Activated CD4-positive, alpha-beta T cell treated with anti-CD3 and anti-CD28 coated beads, Interleukin-2, amount 50 U/mL, for 48 hours (primary cell): ENCODE results near the gene CDC42EP2.

ENCODE experiments used
- DNase-seq, 2 experiments: peaks; one replicate each; pipeline ENCODE4 v3.0.0-alpha.2; 2020

CDC42EP2 gene, protein sequence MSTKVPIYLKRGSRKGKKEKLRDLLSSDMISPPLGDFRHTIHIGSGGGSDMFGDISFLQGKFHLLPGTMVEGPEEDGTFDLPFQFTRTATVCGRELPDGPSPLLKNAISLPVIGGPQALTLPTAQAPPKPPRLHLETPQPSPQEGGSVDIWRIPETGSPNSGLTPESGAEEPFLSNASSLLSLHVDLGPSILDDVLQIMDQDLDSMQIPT

DNA sequence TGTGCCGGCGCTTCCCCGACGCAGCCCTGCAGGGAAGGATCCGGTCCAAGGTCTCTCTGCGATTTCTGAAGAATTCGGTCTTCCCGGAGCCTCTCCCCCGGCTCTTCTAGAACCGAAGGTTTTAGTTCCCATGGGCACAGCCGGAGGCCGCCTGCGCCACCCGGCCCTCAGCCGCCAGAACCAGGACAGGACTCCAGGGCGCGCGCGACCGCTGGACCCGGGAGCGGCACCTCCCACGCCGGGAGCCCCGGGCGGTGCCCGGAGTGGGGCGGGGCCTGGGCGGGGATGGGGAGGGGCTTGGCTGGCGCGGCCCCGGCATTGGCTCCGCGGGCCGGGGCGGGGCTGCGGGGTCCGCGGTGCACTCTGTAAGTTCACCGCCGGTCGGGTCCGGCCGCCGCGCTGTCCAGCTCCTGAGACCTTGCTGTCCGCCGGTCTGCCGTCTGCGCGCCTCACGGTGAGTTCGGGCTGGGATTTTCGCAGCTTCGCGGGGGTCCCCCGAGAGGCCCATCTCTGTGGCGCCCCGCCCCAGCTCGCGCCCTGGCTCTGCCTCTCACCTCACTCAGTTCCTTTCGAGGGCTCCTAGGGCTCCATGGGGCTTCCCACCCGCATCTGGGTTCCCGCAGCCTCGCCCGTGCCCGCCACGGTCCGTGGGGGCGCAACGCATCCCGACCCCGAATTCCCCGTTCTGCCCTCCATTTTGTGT, at the start of gene CDC42EP2:
CDC42EP2 (plus strand) TSS at position 366 of the 703 bp plus-strand sequence. CDS start 6,033 bp downstream, outside the sequence.
- peak; percentile 82 to 84 for DNase-seq

DNA sequence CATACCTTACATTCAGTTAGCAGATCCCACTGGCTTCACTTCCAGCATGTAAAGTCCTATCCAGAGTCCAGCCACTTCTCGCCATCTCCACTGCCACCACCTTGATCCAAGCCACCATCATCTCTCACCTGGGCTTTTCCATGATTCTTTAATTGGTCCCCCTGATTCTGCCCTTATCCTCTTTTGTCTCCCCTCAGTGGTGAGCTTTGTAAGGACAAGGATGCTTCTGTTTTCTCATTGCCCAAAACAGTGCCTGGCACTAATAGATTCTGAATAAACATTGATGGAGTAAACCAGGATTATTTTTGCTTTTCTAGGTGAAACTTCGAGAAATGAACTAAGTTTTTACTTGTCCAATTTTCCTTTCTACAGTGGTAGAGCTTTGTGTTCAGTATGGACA, 48.5 kb upstream of the CDC42EP2 start:
- DNase-seq, result no peak

DNA sequence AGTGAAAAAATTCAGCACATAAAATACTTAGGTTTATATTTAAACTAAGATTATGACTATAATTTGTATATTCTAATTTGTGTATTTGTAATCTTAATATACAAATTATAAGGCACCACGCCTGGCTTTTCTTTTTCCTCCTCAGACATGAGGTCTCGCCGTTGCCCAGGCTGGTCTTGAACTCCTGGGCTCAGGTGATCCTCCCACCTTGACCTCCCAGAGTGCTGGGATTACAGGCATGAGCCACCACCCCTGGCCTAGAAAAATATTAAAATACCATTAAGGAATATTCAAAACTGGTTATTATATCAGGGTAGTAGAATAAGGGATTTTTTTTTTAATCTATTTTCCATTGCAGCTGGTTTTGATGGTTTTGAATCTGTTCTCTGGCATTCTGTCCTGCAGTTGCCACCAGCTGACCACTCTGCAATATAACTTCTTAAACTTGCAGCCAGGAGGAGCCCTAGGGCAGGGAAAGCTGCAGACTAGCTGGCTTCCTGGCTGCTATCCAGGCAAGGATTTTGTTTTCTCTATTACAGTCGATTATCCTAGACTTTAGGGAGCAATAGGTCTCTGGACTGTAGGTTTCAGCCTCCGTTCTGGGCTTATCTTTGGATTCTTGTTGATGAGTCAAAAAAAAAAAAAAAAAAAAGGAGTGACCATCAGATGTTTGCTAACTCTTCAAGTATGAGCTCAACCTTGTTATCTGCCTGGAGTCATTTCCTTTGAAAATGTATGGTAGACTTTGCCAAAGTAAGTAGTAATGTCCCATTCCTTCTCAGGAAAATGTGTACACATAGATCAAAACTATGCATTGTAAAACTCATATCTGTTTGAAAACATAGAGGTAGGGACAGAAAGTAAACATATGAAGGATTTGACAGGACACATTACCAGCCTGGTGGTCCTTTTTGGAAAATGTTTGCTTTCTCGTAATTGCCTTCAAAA, 39.7 kb upstream of the CDC42EP2 start:
- peak; percentile 15 to 29 for DNase-seq

DNA sequence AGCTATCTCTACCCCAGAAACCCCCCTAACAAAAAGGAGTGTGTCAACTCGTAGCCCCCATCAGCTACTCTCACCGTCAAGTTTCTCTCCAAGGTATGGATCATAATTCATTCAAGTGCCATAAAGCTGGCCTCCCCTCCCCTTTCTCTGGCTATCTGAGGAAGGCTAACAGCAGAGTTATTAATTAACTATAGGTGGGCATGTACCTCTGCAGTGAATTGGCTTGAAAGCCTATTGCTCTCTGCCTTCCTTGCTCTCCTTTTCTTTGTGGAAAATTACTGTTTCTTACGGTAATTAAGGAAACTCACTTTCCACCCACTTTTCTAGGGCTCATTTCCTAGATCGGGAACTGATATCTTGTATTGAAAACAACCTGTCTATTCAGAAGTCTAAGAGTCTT, 38.8 kb upstream of the CDC42EP2 start:
- no peak for DNase-seq

DNA sequence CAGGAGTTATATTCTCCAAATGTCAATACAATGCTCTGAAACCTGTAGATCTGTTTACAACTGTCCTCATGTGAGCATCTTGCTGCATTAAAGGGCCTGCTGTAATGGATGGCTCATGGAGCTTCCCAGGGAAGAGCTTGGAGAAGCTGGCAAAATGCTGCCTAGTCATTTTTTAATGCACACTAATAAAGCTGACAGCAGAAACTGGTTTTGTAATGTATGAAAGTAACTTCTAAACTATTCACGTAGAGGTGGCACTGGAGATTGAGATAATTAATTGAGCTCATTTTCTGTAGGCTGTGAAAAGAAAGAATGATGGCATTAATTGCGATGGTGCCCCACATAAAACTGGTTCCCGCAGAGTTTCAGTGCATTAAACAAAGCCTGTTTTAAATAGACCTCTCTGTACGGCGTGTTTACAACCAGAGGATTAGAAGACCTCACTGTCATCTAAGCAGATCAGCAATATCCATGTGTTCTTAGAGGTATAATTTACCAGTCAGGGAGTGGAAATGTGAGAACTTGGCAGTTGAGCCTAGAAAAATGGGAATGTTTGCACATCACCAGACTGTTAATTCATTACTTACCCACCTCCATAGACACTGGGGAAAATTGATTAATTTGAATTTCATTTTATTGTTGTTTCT, 36.9 kb upstream of the CDC42EP2 start:
- no peak for DNase-seq

DNA sequence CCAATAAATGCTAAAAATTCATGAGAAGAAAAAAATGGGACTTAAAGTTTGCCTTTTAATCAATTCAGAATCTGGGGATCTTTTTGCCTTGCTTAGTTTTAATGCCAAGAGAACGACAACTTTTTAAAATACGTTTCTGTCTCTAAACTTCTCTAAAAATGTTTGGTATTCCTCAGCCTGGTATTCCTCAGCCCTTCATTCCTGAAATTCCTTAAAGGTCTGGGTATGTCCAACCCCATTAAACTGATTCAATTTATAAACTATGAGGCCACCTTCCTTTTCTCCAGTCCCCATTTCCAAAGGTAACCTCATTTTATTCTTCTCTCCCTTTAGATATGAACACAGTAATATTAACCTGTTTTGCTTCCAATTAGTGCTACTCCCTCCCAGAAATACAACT, 36.3 kb upstream of the CDC42EP2 start:
- DNase-seq, result no peak

DNA sequence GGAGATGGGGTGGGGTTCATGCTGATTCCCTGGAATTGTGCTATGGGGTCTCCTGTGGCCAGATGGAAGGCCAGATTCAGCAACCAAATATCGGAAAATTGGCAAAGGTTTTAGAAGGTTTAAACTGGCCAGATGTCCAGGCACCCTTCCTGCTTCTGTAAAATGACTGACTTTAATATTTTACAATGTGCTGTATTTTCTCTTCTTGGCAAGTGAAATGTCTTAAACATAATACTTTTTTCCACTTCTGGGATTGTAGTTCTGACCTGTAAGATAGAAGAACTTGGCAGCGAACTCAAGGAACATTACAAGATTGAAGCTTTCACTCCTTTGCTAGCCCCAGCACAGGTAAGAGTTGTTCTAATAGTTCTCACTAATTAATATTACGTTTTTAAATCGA, 35.4 kb upstream of the CDC42EP2 start:
- DNase-seq, result no peak

DNA sequence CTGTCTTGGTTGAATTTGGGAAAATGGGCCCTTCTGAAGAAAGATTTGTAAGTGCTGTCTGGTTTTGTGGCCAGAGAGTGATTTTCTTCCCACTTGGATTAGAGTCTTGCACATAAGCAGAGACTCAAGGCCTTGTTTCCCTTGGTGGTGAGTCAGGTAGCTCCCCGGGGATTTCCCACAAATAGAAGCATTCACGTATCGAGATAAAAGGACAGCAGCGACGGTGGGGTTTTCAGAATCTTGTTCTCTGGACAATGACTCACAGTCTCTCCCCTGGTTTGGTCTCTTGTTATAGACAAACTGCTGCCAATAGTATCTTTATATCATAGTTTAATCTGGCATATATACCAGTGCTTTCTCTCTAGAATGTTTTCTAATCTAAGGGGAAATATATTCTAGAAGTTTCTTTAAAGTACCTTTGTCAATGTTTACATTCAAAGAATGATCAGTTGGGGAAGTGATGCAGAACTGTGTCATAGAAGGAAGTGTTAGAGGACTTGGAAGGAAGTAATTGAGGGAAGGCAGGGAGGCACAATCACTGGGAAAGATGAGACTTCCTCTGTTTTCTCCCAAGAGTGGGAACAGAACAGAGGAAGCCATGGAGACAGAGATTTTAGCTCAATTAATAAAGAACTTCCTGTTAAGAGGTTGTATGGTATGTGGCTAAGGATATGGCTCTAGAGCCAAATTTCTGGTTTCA, 34.8 kb upstream of the CDC42EP2 start:
- DNase-seq, result peak; percentile 53 to 72

DNA sequence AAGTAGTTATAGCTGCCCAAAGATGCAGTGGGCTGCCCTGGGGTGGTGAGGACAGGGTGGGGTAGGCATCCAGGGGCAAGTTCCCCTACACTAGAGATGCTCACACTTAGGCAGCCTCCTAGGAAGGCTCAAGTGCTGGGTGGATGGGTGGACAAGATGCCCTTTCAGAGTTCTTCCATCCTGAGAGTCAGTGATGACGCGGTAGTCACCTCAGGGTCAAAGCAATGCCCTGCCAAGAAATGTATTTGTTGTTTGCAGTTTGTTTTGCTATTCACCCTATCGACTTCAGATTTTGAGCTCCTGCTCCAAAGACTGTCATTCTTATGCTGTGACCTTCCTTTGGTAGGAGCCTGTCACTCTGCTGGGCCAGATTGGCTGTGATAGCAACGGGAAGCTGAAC, 34.0 kb upstream of the CDC42EP2 start:
- DNase-seq, result no peak

DNA sequence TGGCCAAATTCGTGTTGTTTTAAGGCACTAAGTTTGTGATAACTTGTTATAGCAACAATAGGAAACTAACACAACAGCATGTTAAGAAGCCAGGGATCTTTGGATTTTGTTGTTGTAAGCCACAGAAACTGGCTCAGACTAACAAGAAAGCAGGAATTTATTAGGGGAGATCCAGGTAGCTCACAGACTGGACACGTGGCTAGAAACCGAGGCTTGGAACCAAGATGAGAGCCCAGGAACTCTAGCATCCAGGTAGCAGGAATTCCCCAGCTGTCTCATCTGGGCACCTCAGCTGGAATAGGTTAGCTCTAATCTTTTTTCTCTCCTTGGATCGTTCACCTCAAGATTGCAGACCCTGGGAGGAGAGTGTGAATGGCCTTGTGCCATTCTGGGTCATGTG, 28.0 kb upstream of the CDC42EP2 start:
- no peak for DNase-seq

DNA sequence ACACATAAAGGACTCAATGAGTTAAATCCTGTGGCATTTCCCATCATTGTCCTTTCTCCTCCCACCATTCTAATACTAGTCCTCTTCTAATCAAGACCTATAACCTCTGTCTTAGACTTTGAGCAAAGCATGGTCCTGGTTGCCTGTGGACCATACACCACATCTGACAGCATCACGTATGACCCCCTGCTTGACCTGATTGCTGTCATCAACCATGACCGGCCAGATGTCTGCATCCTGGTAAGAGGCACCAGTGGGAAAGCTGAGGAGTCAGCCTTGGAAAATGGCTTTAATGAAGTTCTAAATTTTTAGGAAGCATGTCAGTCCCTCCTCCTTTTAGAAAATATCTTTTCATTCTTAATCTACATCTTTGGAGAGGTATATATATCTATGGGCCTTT, 27.1 kb upstream of the CDC42EP2 start:
- DNase-seq, result no peak

DNA sequence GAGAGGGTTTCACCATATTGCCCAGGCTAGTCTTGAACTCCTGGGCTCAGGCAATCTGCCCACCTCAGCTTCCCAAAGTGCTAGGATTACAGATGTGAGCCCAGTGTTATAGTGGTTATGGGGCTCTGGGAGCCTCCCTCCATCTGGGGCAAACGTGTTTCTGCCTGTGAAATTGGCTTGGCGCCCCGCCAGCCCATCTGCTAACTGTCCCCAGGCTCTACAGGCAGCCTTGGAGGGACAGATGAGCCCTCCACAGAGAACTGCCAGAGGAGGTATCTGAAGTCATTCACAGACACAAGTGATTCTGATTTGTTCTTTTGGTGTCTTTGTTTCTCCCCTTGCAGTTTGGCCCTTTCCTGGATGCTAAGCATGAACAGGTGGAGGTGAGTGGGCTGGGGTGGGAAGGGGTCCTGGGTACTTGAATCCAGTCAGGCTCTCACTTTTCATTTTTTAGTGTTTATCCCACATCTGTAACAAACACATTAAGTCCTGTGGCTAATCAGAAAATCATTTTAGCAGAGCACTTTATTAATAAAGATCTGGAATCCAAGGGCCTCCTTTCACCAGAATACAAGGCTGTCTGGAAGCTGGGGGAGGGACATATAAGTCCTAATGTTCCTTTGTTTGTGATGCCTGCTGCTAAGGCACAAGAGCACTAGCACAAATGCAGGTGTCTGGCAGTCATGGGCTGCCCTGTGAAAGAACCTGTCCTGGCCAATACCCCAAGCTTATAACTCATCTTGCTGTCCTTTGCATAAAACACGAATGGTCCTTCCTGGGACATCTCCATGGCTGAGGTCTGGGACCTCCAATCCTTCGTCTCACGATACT, 25.7 kb upstream of the CDC42EP2 start:
- no peak for DNase-seq

DNA sequence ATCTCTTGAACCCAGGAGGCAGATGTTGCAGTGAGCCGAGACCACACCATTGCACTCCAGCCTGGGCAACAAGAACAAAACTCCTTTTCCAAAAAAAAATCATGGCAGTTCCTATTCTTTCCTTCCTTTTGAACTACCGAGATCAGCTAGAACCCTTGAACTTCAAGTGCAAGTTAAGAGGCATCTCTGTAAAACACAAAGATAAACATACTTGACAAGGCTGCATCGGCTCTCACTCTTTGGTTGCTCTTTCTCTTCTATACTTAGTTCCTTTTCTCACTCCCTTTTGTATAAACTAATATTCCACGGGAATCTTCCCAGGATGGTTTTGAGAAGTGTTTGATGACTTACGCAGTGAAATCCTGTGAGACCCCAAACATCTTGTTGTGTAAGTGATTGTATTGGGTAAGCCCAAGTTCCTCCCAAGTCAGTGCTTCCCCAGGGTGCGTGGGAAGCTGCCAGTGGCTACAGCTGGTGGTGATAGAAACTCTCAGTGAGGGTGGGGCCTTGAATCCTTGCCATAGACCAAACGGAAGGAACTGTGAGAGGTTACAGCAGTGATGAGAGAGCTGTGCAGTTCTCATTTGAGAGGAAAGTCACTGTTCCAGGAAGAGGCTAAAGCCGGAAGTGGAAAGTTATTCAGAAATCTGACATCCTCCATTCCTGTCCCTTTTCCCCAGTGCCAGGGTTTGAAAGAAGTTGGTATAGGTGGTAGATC, 24.1 kb upstream of the CDC42EP2 start:
- DNase-seq, result no peak

DNA sequence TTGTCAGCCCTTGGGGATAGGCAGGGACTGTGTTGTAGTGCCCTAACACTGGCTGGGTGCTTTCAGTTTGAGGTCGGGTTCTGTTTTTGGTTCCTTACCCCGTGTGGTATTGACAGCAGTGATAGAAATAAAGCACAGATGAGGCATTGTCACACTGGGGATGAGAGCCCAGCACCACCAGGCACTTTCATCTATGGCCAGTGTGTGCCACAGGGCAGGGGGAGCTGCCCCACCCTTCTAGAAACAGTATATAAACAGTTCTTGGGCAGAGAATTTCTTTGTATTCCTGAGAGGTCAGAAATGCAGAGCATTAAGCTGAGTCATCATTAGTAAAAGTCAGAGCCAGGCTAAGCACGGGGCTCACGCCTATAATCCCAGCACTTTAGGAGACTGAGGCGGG, 23.1 kb upstream of the CDC42EP2 start:
- no peak for DNase-seq

DNA sequence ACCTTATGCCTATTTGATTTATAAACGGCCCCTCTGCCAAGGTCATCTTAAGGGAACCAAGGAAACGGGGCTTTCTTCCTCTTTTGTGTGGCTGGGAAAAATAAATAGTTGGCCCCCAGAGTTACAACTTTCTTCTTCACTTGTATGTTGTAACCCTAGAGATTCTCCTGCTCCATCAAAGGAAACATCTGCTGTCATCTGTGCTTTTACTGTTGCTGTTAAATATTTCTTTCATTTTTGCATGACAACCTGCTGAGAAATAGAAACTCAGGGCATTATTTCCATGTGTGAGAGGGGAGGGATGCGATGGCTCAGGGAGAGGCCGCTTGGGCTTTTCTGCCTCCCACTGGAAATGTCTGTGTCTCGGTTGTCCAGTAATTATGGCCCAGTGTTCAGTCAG, 21.8 kb upstream of the CDC42EP2 start:
- DNase-seq, result no peak

DNA sequence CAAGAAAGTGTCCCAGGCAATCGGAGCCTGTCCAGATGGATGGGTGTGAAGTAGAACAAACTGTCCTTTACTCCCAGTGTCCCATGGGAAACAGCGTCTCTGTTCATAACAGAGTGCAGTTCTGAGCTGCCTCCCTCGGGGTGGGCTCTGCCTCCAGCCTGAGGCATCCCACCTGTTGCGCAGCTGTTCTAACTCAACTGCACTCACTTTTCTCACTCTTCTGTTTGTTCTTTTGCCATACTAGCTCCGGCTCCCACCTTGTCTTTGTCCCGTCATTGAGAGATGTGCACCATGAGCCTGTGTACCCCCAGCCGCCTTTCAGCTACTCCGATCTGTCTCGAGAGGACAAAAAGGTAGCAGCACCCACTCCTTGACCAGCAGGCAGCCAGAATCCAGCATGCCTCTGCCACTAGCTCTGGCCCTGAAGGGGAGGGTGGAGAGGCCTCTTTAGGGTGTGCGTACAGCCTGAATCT, 20.7 kb upstream of the CDC42EP2 start:
- DNase-seq, result no peak

DNA sequence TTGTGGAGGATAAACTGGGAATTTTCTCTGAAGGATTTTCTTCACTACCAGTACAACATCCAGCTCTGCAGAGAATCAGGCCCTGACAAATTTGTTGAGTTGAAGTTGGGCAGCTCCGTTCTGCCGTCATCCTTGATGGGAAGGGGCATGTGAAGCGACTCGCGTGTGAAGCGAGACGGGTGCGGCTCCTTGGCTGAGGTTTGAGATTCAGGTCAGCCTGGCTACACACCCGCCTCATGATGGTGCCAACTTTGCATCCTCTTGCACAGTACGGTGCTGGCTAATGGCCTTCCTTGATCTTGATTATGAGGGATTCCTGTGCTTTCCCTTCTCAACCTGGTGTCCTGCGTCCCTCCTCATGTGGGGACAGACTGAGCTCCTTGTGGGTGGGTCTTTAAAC, 19.7 kb upstream of the CDC42EP2 start:
- DNase-seq, result no peak

DNA sequence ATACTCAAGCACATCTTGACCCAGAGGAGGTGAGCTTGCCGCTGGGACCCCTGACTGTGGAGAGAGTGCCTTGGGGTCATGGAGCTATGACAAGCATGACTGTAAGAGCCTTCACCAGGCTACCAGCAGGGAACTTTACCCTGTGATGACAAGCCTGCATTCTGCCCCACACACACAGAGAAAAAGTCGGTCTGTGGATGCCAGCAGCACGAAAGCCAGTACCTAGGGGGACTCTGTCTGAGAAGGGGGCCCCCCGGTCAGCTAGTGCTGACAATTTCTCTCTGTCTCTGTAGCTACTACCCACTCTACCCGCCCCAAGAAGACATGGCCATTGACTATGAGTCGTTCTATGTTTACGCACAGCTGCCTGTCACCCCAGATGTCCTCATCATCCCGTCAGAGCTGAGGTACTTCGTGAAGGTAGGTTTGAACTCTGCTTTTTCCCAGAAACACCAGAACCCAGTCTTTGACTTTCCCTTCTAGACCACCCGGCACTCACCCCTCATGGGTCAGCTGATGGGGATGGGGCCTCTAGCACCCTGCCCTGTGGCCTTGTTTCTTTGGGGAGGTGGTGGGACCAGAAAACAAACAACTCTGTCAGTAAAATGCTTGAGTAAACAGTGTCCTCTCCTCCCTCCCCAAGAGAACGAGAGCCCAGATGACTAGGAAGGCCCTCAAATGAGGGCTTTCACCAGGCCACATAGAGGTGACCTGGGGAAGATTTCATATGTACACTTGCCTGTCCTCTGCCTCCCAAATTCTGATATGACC, 18.9 kb upstream of the CDC42EP2 start:
- no peak for DNase-seq

DNA sequence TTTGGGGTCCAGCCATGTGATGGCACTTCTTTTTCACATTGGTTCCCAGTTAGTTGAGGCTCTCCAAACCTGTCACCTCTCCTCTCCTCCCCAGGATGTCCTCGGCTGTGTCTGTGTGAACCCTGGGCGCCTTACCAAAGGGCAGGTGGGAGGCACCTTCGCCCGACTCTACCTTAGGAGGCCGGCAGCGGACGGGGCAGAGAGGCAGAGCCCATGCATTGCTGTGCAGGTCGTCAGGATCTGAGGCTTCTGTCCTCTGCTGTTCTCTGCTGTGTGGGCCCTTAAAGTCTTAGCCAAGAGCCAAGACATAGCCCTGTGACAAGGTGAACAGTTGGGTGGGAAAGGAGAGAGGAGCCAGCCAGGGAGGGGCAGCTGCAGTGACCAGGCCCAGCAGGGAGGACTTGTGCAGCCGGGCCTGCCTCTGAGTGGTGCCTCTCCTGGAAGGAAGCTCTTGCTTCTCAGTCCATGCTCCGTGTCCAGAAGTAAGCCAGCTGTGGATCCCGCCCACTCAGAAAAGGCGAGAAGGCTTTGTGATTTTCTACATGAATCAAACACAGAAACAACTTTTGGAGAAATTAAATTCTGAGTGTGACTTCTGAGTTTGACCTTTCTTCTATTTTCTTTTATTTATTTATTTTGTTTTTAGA, 17.5 kb upstream of the CDC42EP2 start:
- no peak for DNase-seq
